Stimulated activated CD4-positive, alpha-beta T cell treated with anti-CD3 and anti-CD28 coated beads, Interleukin-1b, Interleukin-23, amount 100 ng/mL, for 48 hours (primary cell): Measurements from ENCODE around the gene MAVS.
A peak's percentile ranks its signal among the peaks of the same experiment; 100 is the strongest.
"Not testable (repeated sequence)": the region's sequence is repeated elsewhere in the genome, so short reads cannot be mapped to it uniquely, and the experiment has no call there.

Experiments used
- DNase-seq: peaks from one replicate; pipeline ENCODE4 v3.0.0-alpha.2; 2020

Gene MAVS

DNA sequence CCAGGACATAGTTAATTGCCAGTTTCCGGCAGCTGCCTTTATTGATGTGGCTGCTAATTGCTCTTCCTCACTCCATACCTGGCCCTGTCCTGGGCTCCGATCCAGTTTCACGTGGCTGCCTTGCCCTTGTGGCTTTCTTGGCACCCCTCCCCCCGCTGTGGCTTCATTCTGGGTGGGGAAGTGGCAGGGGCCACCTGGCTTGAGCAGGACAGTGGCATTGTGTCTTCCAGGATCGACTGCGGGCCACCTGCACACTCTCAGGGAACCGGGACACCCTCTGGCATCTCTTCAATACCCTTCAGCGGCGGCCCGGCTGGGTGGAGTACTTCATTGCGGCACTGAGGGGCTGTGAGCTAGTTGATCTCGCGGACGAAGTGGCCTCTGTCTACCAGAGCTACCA is 10.8 kb downstream of the MAVS start:
- DNase-seq, result no peak

DNA sequence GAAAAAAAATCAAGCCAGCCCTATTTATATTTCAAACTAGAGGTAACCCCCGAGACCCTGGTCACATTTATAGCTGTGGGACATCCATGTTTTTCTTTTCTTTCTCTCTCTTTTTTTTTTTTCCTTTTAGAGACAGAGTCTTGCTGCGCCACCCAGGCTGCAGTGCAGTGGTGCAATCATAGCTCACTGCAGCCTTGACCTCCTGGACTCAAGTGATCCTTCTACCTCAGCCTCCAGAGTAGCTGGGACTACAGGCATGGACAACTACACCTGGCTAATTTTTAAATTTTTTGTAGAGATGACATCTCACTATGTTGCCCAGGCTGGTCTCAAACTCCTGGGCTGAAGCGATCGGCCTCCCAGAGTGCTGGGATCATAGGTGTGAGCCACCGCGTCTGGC is 12.1 kb downstream of the MAVS start:
- no peak for DNase-seq

DNA sequence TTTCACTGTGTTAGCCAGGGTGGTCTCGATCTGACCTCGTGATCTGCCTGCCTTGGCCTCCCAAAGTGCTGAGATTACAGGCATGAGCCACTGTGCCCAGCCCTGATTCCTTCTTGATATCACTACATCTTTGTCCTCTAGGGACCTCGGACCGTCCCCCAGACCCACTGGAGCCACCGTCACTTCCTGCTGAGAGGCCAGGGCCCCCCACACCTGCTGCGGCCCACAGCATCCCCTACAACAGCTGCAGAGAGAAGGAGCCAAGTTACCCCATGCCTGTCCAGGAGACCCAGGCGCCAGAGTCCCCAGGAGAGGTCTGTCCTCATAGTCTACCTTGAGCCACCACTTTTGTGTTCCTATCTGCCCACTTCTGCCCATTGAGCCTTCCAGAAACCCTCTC is 14.6 kb downstream of the MAVS start:
- DNase-seq, result no peak

DNA sequence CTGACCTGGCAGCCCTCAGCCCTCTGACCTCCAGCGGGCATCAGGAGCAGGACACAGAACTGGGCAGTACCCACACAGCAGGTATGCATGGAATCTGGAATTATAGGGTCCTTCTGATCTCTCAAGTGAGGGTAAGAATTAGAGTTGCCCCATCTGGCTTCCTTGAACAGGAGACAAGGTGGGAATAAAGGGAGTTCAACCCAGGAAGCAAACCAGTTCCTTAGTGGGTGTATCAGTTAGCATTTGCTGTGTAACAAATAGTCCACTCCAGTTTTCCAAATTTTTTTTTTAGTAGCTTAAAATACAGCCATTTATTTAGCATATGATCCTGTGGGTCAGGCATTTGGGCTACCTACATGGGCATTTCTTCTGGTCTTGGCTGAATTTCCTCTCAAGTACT is 15.7 kb downstream of the MAVS start:
- DNase-seq, result no peak

DNA sequence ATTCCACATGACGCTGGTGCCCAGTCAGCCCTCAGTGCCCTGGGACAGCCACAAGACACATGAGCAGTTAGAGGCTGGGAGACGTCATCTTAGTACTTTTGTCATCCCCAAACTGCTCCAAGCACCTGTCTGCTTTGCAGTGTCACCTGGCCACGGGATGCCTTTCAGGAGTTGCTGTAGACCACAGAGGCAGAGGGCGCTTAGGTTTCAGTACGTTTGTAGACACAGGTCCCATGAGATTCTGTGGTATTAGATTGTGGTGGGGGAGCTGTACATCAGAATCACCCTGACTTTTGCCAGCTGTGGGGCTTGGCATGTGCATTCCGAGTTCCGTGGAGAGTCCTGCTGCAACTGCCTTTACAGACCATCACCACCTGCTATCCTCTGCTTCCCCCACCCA is 16.7 kb downstream of the MAVS start:
- DNase-seq, result no peak

DNA sequence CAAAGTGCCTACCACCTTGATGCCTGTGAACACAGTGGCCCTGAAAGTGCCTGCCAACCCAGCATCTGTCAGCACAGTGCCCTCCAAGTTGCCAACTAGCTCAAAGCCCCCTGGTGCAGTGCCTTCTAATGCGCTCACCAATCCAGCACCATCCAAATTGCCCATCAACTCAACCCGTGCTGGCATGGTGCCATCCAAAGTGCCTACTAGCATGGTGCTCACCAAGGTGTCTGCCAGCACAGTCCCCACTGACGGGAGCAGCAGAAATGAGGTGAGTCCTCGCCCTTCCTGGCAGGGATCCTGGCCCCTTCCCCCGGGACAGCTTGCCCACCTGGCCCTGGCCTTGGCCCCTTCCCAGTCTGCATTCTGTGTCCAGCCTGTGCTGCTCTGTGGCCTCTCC is 17.9 kb downstream of the MAVS start:
- DNase-seq, result no peak

DNA sequence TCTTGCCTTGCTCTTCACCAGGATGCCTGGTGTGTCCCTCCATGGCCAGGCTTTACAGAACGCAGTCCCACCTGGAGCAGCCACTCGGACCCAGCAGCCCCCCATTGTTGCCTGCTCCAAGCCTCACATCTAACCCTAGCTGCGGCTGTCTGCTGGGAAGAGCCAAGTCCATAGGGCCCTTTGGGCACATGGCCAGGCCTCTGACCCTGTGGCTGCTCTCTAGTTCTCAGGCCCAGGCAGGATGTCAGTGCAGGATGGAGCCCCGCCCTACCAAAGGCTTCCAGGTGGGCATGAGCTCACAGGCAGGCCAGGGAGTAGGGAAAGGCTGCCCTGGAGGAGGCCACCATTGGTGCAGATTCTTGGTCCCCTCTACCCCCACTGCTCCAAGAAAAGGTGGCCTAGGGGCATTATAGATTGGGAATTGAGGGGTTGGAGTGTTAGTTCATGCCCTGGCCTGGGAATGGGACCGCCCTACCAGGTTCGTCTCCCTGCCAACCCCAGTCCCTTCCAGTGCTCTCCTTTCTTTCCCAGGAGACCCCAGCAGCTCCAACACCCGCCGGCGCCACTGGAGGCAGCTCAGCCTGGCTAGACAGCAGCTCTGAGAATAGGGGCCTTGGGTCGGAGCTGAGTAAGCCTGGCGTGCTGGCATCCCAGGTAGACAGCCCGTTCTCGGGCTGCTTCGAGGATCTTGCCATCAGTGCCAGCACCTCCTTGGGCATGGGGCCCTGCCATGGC is 18.7 kb downstream of the MAVS start:
- DNase-seq, result no peak

DNA sequence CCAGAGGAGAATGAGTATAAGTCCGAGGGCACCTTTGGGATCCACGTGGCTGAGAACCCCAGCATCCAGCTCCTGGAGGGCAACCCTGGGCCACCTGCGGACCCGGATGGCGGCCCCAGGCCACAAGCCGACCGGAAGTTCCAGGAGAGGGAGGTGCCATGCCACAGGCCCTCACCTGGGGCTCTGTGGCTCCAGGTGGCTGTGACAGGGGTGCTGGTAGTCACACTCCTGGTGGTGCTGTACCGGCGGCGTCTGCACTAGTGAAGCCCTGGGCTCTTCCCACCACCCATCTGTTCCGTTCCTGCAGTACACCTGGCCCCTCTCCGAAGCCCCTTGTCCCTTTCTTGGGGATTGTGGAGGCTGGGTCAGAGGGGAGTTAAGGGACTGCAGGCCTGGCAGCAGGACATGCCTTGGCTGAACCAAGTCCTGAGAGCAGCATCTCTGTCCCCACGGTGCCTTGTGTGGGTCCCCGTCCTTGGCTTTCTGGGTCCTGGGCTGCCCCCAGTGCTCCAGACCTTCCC is 19.3 kb downstream of the MAVS start:
- DNase-seq, result no peak

DNA sequence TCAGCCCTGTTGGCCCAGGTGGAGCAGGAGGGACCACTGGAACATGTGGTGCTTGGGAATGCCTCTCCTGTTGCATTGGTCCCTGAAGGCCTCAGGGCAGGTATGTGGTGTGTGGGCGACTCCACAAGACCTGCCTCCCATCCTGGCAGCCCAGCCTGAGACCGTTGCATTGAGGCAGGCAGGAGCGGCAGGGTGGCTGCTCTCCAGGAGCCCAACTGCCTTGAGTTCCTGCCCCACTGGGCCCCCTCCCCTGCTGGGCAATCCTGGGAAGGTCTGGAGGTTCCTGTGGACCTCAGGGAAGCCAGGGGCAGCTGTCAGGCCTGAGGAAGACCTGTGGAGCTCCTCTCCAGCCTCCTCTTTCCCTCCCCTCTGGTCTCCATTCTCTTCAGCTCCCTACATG is 19.8 kb downstream of the MAVS start:
- no peak for DNase-seq

DNA sequence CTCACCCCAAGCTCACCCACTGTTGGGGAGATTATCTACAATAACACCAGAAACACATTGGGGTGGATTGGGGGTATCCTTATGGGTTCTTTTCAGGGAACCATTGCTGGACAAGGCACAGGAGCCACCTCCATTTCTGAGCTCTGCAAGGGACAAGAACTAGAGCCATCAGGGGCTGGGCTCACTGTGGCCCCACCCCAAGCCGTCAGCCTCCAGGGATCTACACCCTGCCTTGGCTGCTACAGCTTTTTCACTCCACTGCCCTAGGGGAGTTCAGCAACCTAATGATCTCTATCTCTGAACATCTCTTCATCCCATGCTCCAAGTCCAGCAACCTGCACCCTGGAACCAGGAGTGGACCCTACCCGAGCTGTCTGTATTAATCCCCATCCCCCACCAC is 21.2 kb downstream of the MAVS start:
- DNase-seq, result no peak

DNA sequence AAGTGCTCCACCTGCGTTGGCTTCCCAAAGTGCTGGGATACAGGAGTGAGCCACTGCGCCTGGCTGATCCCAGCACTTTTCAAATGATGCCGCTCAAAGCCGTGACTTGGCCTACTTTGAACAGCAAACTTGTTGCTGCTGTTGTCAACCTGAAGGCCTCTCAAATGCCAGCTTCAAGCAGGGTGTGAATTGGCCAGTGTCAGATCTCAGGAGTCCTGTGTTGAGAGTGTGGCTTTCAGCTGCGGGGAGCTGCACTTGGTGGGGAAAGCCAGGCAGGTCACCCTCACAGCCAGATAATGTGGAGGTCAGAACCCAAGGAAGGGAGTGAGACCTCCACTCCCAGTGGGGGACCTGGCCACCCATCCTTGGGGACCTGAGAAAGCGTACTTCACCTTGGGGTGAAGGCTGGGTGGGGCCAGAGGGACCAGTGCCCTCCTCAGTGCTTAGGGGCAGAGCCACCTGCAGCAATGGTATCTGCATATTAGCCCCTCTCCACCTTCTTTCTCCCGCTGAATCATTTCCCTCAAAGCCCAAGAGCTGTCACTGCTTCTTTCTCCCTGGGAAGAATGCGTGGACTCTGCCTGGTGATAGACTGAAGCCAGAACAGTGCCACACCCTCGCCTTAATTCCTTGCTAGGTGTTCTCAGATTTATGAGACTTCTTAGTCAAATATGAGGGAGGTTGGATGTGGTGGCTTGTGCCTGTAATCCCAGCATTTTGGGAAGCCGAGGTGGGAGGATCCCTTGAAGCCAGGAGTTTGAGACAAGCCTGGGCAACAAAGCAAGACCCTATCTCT is 23.4 kb downstream of the MAVS start:
- no peak for DNase-seq

DNA sequence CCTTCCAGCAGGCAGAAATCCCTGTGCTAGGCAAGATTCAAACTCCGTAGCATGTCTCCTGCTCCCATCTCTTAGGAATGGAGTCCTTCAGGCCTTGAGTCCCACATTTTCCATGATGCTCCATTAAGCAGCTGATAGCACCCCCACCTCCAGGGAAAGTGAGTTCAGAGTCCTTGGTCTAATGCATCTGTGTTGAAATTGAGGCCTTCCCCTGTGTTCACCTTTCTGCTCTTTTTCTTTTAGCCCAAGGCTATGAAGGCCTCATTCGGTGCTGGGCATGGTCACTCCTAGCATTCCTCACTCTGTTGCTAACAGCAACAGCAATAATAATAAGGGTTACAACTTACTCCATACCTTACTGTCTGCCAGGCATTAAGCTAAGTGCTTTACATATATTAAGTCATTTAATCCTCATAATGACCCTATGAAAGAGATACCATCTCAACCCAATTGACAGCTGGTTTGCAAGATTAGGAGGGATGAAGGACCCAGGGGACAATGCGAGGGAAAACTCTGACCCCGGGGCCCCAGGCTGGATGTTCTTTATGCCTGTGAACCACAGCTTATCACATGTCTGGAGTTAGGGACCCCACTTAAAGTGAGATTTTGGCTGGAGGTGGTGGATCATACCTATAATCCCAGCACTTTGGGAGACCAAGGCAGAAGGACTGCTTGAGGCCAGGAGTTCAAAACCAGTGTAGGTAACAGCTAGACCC is 25.1 kb downstream of the MAVS start:
- DNase-seq, result no peak

DNA sequence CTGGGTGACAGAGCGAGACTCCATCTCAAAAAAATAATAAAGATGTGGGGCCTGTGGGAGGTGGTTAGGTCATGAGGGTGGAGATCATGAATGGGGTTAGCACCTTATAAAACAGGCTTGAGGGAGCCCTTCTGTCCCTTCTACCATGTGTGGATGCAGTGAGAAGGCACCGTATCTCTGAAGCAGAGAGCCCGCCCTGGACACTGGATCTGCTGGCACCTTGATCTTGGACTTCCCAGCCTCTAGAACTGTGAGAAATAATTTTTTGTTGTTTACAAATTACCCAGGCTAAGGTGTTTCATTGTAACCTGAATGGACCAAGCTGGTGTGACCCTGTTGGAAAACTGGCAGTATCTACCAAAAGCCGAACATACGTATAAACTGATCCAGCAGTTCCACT is 26.9 kb downstream of the MAVS start:
- no peak for DNase-seq

DNA sequence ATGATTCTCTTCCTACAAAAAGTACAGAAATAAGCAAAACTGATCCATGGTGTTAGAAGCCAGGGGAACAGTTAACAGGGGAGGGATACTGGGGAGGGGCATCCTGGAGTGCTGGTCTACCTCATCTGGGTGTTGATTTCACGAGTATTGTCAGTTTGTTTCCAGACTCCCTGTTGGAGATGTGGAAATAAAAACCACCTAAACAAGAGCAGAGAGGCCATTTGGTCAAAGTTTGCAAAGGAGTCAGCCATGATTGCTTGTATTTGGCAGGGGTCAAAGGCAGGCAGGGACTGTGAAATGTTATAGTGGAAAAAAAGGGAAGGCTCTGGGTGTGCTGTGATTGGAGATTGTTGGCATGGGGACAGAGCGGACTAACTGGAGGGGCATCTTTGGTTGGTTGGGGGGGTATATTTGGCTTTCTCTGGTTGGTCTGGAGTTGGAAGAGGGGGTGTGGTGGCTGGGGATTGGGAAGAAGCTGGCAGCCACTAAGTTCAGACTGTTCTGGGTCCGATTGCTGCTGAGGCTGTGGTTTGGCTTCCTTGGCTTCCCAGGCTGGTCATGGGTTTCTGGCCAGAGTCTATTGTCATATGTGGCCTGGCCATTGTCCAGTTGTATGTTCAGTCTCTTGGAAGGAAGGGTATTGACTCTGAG is 27.7 kb downstream of the MAVS start:
- DNase-seq, result no peak

DNA sequence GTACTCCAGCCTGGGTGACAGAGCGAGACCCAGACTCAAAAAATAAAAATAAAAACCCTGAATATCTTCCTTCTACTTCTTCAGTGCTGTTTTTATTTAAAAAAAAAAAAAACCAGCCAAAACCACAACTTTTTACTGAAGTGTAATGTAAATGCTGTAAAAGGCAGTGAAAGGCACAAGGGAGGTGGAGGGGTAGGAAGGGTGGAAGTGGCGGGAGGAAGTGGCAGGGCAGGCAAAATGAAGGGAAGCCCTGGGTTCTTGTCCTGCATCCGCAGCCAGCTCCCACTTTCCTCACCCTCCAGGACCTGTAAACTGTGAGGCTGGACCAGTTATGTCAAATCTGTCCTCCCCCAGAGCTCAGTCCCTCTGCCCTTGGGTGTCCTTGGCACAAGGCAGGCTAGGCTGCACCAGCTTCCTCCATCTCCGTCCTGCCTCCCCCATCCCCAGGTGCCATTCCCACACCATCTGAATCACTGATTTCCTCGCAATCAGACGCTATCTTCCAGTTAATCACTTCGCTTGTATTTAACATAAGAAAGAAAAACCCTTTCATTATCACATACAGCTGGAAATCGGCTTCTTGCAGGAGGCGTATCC is 28.8 kb downstream of the MAVS start:
- no peak for DNase-seq

DNA sequence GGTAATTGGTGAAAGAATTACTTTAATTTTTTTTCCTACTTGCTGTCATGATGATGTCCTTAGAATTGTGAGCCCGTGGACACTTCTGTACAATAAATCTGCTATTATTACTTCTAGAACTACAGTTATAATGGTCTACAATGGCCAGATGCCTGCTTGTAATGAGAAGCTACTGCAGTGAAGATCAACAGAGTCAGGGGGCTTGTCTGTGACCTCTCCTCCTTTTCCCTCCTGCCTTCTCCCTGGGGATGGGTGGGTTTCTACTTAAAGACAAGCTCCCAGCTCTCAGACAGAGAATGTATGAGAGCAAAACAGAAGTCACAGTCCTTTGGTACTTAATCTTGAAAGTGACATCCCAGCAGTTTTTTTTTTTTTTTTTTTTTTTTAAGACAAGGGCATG is 29.4 kb downstream of the MAVS start:
- DNase-seq, result no peak

DNA sequence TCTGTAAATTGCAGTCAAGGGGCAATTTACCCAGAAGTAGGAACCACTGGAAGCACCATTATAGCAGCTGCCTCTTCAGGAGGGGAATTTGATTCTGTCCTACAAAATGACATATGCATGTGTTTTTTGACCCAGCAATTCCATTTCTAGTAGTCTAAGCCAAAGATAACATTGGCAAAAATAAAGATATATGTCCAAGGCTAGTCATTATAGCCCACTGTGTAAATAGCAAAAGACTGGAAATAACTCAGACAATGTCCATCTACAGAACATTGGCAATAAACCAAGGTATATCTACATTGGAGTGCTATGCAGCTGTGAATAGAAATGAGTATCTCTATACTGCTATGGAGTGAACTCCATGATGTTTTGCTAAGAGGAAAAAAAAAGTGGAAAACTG is 30.0 kb downstream of the MAVS start:
- no peak for DNase-seq

DNA sequence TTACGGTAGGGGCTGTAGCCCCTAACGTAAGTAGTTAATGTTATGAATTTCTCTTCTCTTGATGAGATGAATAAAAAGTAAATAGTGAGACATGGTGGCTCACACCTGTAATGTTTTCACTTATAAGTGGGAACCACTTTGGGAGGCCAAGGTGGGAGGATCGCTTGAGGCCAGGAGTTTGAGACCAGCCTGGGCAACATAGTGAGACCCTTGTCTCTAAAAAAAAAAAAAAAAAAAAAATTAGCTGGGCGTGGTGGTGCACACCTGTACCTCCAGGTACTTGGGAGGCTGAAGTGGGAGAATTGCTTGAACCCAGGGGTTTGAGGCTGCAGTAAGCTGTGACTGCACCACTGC is 32.3 kb downstream of the MAVS start:
- DNase-seq, result not testable (repeated sequence)

DNA sequence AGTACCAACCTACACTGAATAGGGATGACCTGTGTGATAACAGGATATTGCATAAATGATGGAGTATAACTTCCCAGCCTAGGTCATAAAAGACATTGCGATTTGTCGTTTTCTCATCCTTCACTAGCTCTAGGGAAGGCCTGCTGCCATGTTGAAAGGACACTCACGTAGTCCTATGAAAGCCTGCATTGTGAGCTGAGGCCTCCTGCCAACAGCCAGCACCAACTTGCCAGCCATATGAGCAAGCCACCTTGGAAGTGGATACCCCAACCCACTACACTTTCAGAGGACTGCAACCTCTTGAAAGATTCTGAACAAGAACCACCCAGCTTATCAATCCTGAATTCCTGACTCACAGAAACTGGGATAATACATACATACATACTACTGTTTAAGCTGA is 39.1 kb downstream of the MAVS start:
- no peak for DNase-seq

DNA sequence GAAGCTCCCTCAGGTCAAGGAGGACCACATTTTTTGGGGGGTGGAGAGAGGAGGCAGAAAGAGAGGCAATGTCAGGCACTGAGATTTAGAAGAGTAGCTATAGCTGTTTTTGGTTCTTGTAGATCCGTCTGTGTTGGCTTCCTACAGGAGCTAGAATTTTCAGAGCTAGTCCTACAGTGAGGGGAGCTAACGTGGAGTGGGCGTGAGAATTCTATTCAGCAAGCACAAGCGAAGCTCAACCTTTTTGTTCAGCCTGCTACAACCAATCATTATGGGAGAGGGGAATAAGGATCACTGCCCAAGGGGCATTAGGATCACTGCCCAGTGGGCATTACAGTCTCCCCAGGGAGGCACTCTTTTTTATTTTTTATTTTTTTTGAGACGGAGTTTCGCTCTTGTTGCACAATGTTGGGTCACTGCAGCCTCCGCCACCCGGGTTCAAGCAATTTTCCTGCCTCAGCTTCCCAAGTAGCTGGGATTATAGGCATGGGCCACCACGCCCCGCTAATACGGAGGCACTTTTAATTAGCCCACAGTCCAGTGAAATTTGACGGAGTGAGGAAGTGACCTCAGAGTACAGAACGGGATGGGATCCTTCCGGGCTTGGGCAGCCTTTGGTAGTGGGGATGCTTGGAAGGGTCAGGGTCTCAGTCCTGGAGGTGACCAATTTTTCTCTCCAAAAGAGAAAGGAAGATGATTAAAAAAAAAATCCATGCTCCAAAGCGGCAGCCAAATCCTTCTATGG is 41.4 kb downstream of the MAVS start:
- no peak for DNase-seq

DNA sequence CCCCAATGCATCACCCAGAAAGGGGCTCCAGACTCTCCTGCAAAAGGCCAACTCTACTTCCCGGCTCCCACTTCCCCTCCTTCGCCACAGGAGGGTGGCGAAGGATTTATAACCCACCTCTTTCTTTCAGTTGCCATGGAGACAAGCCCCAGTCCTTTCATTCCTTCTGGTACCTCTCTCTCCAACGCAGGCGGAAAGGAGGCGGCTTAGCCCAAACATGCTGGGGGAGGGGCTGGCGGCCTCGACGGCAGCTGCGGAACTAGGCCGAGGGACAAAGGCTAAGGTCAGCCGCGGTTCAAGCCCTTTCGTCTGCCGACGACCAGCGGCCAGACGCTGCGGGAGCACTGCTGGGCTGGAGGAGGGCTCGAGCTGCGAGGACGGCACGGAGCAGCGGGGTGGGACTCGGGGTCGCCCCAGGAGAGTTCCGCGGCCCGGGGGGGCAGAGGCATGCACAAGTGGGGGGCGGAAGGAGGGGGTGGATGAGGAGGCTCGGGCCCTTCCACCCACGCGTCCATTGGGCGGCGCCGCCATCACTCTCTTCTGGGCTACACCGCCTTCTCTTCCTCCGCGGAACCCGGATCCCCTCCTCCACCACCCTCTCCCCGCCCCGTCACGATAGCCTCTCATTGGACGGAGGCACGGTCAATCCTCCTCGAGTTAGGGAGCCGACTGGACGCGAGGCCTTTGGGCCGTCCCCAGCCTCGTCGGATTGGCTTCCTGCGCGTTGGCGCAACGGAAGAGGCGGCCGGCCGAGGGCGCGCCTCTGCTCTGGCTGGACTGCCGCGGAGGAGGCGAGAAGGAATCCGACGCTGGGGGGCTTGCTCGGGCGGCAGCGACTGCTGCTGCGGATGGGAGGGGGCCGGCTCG is 42.2 kb downstream of the MAVS start, which contains the start of gene PANK2:
PANK2 (plus strand) TSS at position 766 of the 867 bp plus-strand sequence.
- peak; percentile 98 for DNase-seq
